NCI-H1048 (cell line): ENCODE results near the gene SEMA6A.

Experiments used
- DNase-seq: peaks from one replicate; lab custom pipeline; 2025; lab: John Stamatoyannopoulos, UW

Gene SEMA6A

DNA sequence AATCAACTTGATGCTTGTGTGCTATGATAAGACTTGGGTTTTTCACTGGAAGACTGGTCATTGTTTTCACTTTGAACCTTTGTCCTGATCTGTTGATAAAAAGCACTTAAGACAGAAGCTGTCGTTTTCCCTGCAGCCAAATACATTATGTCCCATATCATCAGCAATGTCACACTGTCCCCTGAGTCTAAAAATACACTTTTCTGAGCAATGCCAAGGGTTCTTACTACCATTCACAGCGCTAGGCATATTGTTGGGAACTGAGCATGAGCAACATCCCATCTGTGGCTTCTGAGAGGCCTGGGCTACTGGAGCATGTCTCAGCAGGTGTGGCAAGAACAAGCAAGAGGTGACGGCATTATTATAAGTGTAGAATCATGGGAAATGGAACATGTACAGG lies 81.8 kb downstream of the SEMA6A start:
- DNase-seq: no peak

DNA sequence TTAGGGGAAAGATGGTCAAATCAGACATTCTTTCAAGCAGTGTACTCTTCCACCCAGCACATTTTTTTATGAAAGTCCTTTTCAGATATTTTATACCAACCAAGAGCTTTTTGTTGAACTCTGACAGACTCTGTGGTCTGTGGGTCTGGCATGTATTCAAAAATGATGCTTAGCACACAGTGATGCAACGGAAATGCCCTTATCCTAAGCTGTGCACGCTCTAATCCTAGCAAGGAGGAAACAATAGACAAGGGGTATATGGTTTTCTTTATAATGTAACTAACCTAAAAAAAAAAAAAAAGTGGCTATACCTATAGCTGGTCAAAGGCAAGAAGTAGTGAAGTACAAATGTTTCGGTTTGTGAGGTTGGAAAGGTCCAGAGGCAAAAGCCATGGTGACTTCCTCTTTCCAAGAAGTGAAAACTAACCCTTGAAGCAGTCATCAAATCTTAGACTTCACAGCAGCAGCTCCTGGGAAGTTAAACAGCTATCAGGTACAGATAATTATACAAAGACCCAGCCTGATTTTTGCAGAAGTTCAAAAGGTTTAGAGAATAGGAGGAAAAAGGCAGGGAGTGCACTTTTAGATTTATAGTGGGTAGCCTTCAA lies 82.5 kb downstream of the SEMA6A start:
- no peak for DNase-seq

DNA sequence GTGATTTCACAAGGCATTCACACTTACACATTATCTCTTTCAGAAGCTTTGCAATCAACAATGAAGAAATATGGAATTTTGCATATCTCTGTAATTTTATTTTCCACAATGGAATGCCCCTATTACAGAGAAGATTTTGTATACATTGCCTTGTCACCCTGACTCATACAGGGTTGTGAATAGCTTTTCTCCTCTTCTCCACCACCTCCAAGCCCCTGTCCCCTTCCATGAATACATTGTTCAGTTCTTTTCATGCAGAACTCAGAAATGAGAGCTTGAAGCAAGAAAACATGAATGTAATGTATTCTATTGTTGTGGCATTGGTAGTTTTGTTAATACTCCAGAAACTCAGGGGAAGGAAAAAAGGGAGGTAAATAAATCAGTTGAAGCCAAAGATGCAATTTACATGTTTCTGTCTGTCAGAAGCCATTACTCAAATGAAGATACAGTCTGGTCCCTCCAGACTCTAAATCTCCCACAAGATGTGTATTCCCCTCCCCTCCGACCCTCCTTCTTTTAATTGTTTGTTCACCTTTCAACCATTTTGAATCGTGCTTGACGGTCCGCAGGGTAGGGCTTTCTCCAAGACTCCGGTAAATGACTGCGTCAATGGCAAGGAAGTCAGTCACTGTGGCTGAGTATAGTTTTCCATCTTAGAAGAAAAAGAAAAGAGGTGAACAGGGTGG lies 86.1 kb downstream of the SEMA6A start:
- DNase-seq: no peak

DNA sequence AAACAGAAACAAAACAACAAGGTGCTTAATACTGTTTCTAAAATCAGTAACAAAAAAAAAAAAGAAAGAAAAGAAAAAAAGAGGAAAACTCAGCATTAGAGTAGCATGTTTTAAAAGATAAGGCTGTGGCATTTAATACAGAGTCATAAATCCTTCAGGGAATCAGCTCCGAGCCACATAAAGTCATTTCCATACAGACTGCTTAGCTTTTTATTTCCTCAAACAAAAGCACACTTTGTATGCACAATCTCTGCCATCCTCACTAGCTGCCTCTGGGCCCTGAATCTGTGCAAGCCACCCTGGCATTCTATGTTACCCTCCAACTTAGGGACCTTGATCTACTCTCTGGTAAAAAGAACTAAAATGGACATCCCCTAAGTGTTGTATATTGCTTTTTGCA lies 87.6 kb downstream of the SEMA6A start:
- DNase-seq: no peak

DNA sequence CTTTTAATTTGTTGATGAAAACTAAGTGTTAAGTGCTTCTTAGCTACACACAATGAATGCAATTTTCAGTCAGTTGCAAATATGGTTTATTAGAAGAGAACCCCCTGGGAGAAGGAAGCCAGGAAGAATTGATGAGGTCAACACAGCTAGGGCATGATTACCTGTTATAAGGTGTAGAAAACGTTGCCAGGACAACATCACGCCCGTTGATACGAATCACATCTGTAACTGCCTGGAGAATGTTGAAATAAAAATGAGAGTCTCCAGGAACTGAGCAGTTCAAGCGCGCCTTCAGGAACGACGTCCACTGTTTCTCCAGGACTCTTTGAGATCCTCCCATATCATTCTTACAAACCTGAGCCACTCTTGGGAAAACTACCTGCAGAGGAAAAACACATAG lies 88.0 kb downstream of the SEMA6A start:
- DNase-seq: no peak

DNA sequence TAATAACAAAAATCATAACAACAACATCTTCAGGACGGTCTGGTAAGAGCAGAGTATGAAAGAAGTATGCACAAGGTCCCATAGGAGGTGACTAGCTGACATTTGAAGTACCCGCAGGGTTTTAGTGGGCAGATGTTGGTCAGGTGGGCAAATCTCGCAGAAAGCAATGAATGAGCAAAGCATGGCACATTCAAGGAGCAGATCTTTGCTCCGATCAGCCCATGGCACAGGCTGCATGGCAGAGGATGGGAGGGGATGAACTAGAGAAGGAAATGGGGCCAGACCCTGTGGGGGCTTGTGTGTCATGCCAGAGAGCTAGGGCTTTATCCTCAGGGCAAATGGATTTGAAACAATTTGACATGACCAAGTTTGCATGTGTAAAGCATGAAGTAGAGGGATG lies 90.0 kb downstream of the SEMA6A start:
- no peak for DNase-seq

DNA sequence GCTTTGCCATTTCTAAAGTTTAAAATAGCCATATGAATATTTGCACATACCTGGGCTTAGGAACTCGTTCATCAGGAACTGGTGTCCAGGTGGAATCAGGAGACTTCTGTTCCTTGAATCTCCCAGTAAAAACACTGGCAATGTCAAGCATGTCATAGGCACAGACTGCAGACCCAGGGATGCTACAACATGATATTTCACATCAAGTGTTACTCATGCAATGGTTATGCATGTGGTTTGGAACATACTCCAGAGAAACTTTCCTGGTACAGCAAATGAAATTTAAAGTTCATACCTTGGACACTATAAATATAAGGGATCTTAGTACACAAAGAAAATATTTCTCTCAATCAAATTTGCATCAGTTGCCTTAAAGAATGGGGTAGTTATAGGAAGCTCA lies 92.2 kb downstream of the SEMA6A start:
- no peak for DNase-seq

DNA sequence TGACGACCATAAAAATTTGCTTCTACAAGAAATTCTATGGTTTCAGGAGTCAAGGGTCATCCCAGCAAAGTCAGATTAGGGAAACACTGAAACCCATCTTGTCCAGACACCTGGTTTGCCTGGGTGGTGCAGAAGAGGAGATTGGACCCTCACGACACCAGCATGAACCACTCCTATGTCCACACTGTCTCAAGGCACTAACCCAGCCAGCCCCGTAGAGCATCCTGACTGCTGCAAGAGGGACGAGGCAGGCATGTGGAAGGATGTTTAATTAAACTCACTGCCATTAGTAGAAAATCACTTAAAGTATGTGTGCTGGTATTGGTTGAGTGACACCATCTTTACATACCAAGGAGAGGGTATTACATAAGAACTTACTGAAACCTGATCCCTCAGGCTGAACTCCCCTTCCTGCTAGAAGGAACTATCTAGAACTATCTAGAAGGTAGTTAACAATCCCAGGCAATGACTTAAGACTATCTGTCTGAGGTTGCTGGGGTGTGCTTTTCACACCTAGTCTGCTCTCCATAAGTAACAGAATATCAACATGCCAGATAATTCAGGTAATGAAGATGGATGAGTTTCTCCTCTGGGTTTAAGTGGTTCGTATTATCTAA lies 93.6 kb downstream of the SEMA6A start:
- no peak for DNase-seq

DNA sequence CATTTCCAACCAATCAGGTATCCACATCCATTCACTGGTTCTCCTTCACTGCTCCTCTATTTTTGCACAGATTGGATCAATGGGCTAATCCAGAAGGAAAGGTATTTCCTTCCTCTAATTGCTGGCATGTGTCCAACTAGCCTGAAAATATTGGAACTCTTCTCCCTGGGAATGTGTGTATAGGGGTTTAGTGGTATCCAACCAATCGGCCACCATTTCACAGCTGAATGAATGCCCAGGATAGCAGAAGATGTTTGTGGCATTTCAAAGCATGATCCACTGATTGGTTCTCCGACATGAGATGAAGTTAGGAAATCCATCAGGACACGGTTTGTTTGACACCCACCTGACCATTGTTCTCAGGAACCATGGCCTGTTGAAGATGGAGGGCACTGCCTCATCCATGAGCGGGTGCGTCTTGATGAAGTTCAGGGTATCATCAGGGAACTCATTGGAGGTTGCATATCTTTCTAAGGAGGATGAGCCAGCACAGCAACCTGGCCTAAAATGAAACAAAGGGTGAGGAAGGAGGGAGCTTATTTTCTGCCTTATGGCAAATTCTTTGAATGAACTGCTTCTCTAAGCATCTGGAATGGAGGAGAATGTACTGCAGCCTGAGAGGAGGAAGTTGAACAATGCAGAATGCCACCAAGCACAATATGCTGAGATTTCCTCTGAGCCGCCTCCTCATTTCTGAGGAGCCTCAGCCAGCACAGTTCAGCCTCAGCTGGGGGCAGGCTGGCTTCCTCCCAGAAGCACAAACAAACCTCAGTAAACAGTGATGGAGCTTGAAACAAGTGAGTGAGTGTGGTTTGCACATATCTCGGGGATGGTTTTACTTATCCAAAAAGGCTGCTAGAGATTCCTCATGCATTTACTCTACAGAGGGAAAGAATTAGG lies 94.6 kb downstream of the SEMA6A start:
- DNase-seq: no peak

DNA sequence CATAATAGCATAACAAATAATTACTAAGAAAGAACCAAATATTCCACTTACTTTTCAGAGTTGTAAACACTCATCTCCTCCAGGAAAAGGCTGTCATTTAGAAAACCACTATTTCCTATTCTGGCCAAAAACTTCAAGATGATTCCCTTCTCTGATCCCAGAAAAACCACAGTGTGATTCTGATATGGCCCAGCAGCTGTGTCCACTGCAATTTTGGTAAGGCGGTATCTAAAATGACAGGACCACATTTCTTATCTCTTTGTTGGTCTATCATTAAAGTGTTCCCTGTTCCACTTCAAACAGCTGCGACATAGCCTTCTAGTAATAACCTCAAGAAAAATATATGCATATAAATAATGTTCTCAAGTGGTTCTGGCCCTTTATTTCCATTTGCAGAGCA lies 96.1 kb downstream of the SEMA6A start:
- no peak for DNase-seq

DNA sequence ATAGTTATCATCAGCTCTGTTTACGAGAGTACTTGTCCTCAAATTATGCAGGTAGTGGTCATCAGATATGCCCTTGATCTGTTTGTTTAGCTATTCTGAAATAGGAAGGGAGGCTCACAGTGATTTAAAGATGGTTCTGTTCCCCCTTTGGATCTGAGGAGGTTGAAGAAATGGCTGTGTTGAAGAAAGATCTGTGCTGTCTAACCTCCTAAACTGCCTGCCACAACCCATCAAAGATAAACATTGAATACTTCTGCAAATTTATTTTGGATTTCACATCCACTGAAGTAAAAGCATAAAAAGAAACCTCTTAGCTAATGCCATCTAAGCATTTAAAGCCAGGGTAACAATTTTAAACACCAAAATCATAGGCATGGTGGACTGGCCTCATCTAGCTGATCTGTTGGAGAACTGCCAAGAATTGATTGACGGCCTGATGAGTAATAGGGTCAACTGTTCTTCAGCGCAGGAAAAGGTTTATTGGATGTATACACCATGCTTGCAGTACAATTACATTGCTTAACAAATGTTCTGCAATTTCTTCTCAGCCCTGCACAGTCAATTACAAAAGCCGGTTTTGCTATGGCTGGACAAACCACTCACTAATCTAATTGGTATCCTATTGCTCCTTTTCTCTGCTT lies 97.6 kb downstream of the SEMA6A start:
- no peak for DNase-seq

DNA sequence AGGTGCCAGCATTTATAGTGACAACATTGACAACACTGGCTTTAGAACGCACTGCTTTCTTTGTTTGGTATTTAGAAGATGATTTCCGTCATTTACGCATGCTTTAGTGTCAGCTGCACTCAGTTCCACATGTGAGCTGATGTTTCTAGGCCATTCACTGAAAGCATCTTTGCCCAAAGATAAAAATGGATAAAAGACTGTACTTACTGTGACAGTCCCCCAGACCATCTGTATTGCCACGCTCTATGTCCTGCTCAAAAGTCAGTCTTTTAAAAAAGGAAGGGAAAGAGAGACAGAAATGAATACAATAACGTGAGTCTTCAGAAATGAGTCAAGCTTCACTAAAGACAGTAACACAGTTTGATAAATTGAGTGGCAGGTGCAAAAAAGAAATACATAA lies 99.3 kb downstream of the SEMA6A start:
- DNase-seq: no peak

DNA sequence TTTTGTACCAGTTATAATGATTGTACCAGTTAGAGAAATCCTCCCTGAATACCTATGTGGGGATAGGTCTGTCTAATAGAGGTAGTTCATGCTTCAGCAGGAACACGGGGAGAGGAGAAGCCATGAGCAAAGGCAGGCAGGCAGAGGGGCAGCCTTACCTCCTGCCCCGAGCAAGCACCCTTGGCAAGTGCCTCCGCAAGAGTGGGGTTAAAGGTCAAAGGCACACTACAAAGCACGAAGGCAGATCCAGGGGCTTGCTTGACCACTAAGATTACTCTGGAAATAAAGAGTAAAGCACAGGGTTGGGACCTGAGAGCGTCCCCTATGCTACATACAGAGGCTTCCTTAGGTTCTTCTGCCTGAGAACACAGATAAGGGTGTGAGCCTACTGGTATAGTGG lies 100.9 kb downstream of the SEMA6A start:
- no peak for DNase-seq

DNA sequence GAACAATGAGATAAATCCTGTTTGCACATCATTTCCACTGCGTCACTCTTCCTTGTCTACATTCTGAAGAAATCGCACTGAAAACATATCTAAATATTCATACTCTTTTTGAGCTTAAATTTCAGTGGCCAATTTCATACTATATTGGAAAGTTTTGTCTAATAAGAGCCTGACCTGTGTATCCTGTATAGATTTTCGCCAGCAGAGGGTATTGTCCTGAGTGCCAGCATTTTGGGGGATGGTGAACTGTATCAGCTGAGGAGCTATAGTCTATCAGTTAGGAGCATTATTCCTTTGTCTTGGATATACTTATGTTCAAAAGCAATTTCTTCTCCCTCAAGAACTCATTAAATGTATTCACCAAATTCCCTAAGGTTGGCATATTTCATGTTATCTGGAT lies 102.3 kb downstream of the SEMA6A start:
- DNase-seq: no peak

DNA sequence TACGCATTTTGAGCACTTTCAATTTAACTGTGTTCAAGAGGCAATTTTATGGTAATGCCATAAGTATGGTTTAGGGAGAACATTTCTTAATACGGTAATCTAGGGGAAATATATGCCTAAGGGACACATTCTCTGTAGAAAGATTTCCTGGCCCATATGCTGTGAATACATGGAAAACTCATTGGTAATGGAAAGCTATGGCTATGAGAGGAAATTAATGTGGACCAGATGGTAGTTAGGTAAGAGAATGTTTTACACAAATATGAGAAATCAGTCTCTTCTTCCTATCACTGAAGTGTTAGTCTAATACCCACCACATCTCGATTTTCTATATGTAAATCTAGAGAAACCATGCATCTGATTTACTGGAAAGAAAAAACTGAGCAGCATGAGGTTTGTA lies 105.0 kb downstream of the SEMA6A start:
- DNase-seq: no peak

DNA sequence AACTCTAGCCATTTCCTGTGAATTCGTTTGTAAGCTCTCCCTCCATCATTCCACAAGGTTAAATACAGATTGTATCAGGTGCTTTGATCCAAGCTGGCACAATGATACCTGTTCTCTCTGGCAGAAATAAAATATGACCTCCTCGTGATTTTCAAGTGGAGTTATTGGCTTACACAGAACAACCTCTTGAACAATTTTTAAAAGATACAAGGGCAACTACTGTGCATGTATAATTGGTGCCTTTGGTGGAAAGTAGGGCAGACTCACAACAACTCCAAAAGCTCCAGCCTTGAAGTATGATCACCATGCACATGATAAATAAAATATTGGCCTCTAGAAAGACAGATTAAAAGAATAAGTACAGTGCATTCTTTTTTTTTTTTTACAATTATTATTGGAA lies 106.0 kb downstream of the SEMA6A start:
- DNase-seq: no peak

DNA sequence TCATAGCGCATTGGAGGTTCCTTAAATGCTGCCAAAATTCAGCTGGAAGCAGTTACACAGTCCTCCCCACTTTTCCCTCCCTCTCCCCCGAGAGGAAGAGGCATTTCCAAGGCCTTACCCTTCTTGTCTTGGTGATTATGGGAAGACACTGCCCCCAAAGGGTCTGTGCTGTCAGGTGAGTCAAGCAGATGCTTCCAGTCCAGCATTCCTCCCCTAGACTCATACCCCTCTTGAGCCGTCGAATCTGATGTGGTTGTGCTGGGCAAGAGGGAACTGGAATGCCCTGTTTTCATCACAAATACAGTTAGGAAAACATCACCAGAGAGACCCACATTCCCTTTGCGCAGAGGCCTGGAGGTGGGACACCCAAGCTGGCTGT lies 107.2 kb downstream of the SEMA6A start:
- no peak for DNase-seq

DNA sequence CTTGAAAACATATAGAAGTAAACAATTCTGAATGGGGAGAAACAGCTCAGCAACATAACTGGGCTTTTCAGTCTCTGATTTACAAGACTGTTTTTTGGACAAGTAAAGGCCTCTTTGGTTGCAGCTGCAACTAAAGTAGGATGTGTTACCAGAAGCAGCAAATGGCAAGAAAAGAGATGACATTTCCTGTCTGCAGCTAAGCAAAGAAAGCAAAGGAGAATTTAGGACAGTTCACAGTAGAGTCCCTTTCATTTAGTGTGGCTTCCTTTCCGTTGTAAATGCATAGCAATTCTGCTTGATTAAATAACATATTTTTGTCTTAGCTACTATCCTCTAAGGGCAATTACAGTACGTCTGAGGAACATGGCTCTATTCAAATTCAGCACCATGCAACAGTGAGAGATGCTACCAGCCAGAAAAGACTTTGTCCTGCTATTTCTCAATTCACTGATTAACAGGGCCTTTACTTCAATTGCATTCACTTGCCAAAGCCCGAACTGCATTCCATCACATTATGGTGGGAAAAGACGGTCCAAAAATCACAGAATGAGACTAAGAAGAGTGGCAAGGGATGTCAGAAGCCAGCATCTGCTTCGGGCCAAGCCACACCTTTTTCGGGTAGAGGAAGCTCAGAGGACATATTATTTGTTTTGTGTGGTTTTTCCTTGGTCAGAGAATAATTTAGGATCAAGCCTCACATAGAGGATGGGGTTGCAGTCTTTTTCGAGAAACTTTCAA lies 107.7 kb downstream of the SEMA6A start:
- no peak for DNase-seq

DNA sequence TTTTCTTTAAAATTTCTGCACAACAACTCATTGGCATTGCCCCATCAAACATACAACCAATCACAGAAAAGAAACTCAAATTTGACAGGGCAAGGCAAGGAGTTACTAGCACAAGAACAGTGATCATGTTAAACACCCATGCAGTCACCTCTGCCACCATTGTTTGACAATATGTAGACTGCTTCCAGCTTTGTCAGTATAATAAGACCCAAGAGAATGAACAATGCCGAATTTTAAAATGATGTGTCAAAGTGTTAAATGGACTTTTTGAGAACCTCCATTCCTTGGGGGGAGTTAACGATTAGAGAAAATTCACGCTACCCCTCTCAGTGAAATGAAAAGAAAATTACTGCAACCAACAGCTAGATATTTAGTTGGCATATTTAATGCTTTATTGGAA lies 109.2 kb downstream of the SEMA6A start:
- no peak for DNase-seq

DNA sequence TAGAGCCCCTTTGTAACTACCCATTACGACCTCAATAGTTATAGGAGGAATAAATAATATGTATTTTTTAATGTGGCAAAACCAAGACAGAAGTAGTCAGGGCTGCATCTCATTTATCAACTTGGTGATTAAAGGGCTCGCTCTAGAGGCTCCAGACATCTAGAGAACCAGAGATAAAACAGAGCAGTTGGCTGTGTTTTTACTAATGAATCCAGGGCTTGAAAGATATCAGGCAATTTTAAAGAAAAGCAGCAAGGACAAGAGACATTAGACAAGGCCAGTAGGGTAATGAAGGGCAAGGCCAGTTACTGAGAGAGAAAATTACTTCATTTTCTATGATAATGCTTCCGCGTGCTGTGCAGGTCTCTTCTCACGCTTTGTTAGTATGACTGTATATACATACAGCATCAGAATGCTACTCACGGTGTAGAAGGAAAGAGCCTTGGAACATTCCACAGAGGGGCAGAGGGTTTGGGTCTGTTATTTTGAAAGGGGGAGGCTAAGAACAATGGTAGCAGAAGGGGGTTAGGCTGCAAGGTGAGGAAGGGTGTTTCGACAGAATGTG lies 110.4 kb downstream of the SEMA6A start:
- DNase-seq: no peak

DNA sequence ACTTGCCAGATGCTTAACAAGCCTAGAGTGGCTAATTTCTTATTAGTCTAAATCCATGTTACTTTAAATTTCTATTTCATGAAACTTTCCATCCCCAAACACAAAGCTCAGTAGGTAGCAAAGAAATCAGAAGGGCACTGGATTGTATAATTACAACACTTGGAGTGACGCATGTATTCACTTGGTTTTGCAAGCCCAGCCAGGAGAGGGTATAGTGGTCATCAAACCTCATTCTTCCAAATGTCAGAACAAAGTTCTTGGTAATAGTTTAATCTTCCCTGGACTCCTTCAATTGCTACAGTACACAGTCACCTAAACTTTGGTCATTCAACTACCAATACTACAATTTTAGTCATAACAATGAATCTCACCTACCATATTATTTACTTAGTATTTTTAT lies 112.1 kb downstream of the SEMA6A start:
- no peak for DNase-seq
